Activated CD4-positive, alpha-beta T cell treated with anti-CD3 and anti-CD28 coated beads, Interleukin-2, amount 10 ng/mL, durations not matched to agents 24 days and 14 days (primary cell): Measurements from ENCODE around the gene CKAP5. TPM values are rescaled to one million over a fixed set of nuclear protein-coding genes. Genes with fewer than 3 reads are reported as not detected.

ENCODE experiments used
- DNase-seq: peaks from one replicate; pipeline ENCODE4 v3.0.0; 2022
- H3K27ac Mint-ChIP-seq: one replicate; pipeline ENCODE4 v1.8.0; 2022; ENCODE audit warnings: mild to moderate bottlenecking, mixed read lengths
- H3K27me3 Mint-ChIP-seq: one replicate; pipeline ENCODE4 v1.8.0; 2022; ENCODE audit warnings: mixed read lengths
- H3K36me3 Mint-ChIP-seq: one replicate; pipeline ENCODE4 v1.8.0; 2022; ENCODE audit warnings: low read depth, mild to moderate bottlenecking, mixed read lengths
- H3K4me1 Mint-ChIP-seq: one replicate; pipeline ENCODE4 v1.8.0; 2021; ENCODE audit warnings: mixed read lengths
- H3K4me3 Mint-ChIP-seq: one replicate; pipeline ENCODE4 v1.8.0; 2022; ENCODE audit warnings: mild to moderate bottlenecking, moderate library complexity, mixed read lengths
- H3K9me3 Mint-ChIP-seq: one replicate; pipeline ENCODE4 v1.8.0; 2021; ENCODE audit warnings: mixed read lengths
- intact Hi-C: fragments of 100-400 bp; cut with micrococcal nuclease; formaldehyde crosslinking; loops from one replicate; pipeline ENCODE4 v1.15.1; 2023
- total RNA-seq: library from RNA; stranded (reverse); gene quantifications from 2 replicates; pipeline ENCODE4 v1.2.3, GENCODE V29; 2022

Gene CKAP5
- total RNA-seq, 1 donor from 2014 or later, result 133 TPM

DNA sequence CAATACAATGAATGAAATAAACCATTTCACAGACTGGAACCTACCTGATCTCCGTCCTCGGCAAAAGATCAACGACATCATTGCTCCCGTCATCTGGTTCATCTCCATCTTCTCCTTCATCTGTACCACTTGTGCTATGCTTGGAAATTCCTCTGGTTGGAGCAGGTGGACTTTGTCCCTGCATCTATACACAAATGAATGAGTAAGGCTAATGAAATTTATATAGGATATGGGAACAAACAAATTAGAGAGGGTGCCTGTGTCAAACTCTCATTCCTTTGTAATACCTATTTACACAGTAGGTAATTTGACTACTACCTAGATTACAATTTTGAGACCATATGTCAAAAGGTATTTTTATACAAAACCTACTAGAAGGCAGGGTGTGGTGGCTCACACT lies 67.7 kb downstream of the CKAP5 start:
- Mint-ChIP-seq H3K4me3 (no peak overlapping the region), H3K4me1 (no peaks in the 10 kb centered on the region), H3K27me3 (no peaks in the 10 kb centered on the region), H3K27ac (no peak overlapping the region), H3K36me3 (peaks cover 62% of the 10 kb centered on the region), H3K9me3 (no peaks in the 10 kb centered on the region)
- DNase-seq, result no peak
- intact Hi-C loops, result no loop called here

- H3K4me3 Mint-ChIP-seq, result no peak overlapping the region
- H3K27ac Mint-ChIP-seq, result no peak overlapping the region
- no peak for DNase-seq
- intact Hi-C loops, result no loop called here
- no peaks in the 10 kb centered on the region for H3K9me3 Mint-ChIP-seq
- peaks cover 68% of the 10 kb centered on the region for H3K36me3 Mint-ChIP-seq
- H3K27me3 Mint-ChIP-seq, result no peaks in the 10 kb centered on the region
- no peaks in the 10 kb centered on the region for H3K4me1 Mint-ChIP-seq
Measured at GRCh38 chr11:46776878-46777277, 69.2 kb downstream of the CKAP5 start.

DNA sequence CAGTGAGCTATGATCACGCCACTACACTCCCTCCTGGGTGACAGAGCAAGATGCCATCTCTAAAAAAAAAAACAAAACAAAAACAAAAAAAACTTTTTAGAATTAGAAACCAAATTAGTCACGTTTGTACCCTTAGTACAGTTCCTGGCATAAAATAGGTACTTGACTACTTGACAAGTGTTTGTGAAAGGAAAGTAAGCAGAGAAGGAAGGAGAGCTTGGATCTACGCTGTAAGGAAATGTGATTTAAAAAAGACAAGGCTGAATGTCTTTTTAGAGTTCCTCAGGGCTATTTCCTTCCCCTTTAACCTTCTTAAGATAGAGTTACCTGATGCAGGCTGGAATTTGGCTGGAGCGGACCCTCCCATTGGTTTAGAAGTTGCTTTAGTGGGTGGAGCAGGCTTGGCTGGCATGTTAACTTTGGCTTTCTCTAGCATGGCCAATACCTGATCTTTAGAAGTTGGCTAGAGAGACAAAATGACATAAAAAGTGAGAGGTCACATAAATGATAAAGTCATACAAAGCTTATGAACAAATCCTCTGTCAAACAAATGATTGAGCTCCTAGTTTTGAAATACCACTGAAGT lies 76.4 kb downstream of the CKAP5 start:
- Mint-ChIP-seq H3K27me3 (no peaks in the 10 kb centered on the region), H3K9me3 (no peaks in the 10 kb centered on the region), H3K36me3 (peaks cover 44% of the 10 kb centered on the region), H3K4me3 (no peak overlapping the region), H3K4me1 (no peaks in the 10 kb centered on the region), H3K27ac (no peak overlapping the region)
- DNase-seq, result no peak
- intact Hi-C loops, result no loop called here

GRCh38 chr11:46766656-46767055 lies 79.4 kb downstream of the CKAP5 start:
- no peak overlapping the region for H3K27ac Mint-ChIP-seq
- DNase-seq, result no peak
- H3K4me1 Mint-ChIP-seq, result no peaks in the 10 kb centered on the region
- no peaks in the 10 kb centered on the region for H3K9me3 Mint-ChIP-seq
- no peak overlapping the region for H3K4me3 Mint-ChIP-seq
- intact Hi-C loops, result no loop called here
- no peaks in the 10 kb centered on the region for H3K27me3 Mint-ChIP-seq
- H3K36me3 Mint-ChIP-seq, result peaks cover 48% of the 10 kb centered on the region

DNA sequence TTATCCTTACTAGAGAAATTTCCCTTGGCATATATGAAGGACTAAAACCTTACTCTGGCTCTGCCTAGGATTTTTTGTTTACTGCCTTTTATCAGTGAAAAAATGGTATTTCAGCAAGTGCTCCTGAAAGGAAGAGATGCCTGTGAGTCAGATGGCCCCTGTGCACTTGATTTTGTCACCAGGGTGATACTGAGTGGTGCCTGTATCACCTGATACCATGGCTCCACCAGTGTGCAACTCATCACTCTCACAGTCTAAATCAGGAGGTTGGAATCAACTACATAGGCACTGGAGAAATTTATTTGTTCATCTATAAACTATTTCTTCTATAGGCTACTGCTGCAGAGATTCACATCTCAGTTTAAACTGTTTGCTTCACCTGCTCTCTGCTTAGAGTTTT lies 83.8 kb downstream of the CKAP5 start:
- H3K27ac Mint-ChIP-seq, result no peak overlapping the region
- no peak for DNase-seq
- H3K9me3 Mint-ChIP-seq, result no peaks in the 10 kb centered on the region
- H3K4me1 Mint-ChIP-seq, result no peaks in the 10 kb centered on the region
- H3K27me3 Mint-ChIP-seq, result no peaks in the 10 kb centered on the region
- intact Hi-C loops, result loop anchor here (5.0 kb wide), 1 partner anchor 40 kb away; no protein-coding TSS in a partner anchor
- H3K36me3 Mint-ChIP-seq, result peaks cover 62% of the 10 kb centered on the region
- H3K4me3 Mint-ChIP-seq, result no peak overlapping the region

DNA sequence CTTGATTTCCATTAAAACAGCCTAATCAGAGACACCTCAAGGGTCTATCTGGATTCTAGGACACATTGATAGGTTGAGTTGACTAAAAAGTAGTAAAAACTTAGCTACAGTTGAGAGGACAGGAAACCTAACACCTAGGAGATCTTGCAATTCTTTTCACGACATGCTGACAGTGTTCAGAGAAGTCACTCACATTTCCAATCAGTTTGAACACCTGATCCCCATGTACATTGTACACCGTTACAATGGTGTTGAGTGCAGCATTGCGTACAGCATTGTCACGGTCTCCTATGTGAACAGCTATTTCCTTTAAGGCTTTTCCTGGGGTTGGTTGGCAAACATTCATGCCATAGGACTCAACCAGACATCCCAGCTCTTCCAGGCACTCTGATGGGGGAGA lies 84.3 kb downstream of the CKAP5 start:
- intact Hi-C loops, result loop anchor here (5.0 kb wide), 1 partner anchor 40 kb away; no protein-coding TSS in a partner anchor
- no peak for DNase-seq
- H3K4me3 Mint-ChIP-seq, result no peak overlapping the region
- H3K9me3 Mint-ChIP-seq, result no peaks in the 10 kb centered on the region
- no peaks in the 10 kb centered on the region for H3K27me3 Mint-ChIP-seq
- H3K27ac Mint-ChIP-seq, result no peak overlapping the region
- no peaks in the 10 kb centered on the region for H3K4me1 Mint-ChIP-seq
- H3K36me3 Mint-ChIP-seq, result peaks cover 61% of the 10 kb centered on the region

- Mint-ChIP-seq H3K9me3 (no peaks in the 10 kb centered on the region), H3K27ac (no peak overlapping the region), H3K4me1 (no peaks in the 10 kb centered on the region), H3K4me3 (no peak overlapping the region), H3K36me3 (peaks cover 65% of the 10 kb centered on the region), H3K27me3 (no peaks in the 10 kb centered on the region)
- intact Hi-C loops, result loop anchor here (5.0 kb wide), 1 partner anchor 42 kb away; no protein-coding TSS in a partner anchor
- DNase-seq, result no peak
Measured at GRCh38 chr11:46760429-46761128, 85.5 kb downstream of the CKAP5 start.

GRCh38 chr11:46759196-46759595 lies 86.9 kb downstream of the CKAP5 start:
- H3K27ac Mint-ChIP-seq, result no peak overlapping the region
- no peaks in the 10 kb centered on the region for H3K9me3 Mint-ChIP-seq
- no peaks in the 10 kb centered on the region for H3K27me3 Mint-ChIP-seq
- H3K4me1 Mint-ChIP-seq, result no peaks in the 10 kb centered on the region
- intact Hi-C loops, result no loop called here
- H3K36me3 Mint-ChIP-seq, result peaks cover 68% of the 10 kb centered on the region
- DNase-seq, result no peak
- no peak overlapping the region for H3K4me3 Mint-ChIP-seq

DNA sequence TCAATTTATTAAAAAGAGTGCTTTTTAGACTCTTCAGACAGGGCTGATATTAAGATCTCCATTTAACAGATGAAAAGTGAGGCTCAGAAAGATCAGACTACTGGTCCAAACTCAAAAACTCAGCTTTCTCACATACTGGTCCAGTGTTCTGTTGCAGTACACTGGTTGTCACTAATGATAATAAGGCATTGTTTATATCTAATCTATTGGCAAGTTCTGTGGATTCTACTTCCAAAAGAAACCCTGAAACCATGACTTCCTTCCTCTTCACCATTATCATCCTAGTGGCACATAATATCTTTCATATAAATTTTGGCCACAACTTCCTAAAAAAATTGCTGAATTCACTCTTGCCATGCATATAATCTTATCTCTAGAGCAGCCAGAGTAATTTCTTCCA lies 90.1 kb downstream of the CKAP5 start:
- Mint-ChIP-seq H3K4me3 (no peak overlapping the region), H3K4me1 (no peaks in the 10 kb centered on the region), H3K27ac (no peak overlapping the region), H3K27me3 (no peaks in the 10 kb centered on the region), H3K36me3 (peaks cover 61% of the 10 kb centered on the region), H3K9me3 (no peaks in the 10 kb centered on the region)
- no peak for DNase-seq
- intact Hi-C loops, result no loop called here

- Mint-ChIP-seq H3K4me3 (no peak overlapping the region), H3K27me3 (no peaks in the 10 kb centered on the region), H3K36me3 (peaks cover 69% of the 10 kb centered on the region), H3K27ac (no peak overlapping the region), H3K4me1 (no peaks in the 10 kb centered on the region), H3K9me3 (no peaks in the 10 kb centered on the region)
- intact Hi-C loops, result no loop called here
- no peak for DNase-seq
Measured at GRCh38 chr11:46747150-46747549, 98.9 kb downstream of the CKAP5 start.

DNA sequence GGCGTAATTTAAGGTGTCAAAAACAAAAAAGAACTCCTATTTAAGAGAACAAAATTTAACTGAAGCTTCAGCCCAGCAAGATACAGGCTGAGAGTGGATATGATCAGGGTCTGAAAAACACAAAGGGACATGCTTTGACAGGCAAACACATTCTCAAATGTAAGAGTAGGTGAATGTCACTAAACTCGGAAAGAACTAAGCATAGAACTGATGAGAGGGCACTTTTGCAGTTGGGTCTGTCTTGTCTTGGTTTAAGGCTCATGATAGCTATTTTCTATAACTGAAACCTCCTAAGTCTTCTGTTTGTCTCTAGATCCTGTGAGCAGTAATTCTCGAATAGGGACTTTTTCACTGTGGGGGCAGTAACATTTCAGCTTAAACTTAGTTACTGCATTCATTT lies 100.1 kb downstream of the CKAP5 start:
- no peak for DNase-seq
- no peak overlapping the region for H3K4me3 Mint-ChIP-seq
- no peaks in the 10 kb centered on the region for H3K27me3 Mint-ChIP-seq
- H3K4me1 Mint-ChIP-seq, result no peaks in the 10 kb centered on the region
- H3K36me3 Mint-ChIP-seq, result peaks cover 72% of the 10 kb centered on the region
- no peak overlapping the region for H3K27ac Mint-ChIP-seq
- intact Hi-C loops, result no loop called here
- no peaks in the 10 kb centered on the region for H3K9me3 Mint-ChIP-seq

DNA sequence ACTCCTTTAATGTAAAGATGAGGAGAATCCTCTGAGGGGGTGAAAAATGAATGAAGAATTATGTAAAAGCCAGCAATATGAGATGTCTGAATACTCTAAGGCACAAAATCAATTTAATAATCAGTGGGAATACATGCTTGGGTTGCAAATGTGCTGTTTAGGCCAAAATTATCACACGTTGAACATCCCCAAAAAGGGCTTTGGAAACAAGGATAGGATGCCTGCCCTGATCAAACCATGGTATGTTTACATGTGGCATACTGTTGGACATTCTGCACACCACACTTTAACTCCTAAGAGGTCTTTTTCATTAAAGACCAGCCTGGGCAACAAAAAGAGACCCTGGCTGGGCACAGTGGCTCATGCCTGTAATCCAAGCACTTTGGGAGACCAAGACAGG lies 100.8 kb downstream of the CKAP5 start:
- no peaks in the 10 kb centered on the region for H3K4me1 Mint-ChIP-seq
- DNase-seq, result no peak
- intact Hi-C loops, result no loop called here
- no peak overlapping the region for H3K27ac Mint-ChIP-seq
- H3K4me3 Mint-ChIP-seq, result no peak overlapping the region
- peaks cover 67% of the 10 kb centered on the region for H3K36me3 Mint-ChIP-seq
- H3K9me3 Mint-ChIP-seq, result no peaks in the 10 kb centered on the region
- no peaks in the 10 kb centered on the region for H3K27me3 Mint-ChIP-seq

GRCh38 chr11:46743693-46744339 lies 102.3 kb downstream of the CKAP5 start:
- H3K36me3 Mint-ChIP-seq, result peaks cover 64% of the 10 kb centered on the region
- no peak for DNase-seq
- no peak overlapping the region for H3K4me3 Mint-ChIP-seq
- no peaks in the 10 kb centered on the region for H3K4me1 Mint-ChIP-seq
- H3K9me3 Mint-ChIP-seq, result no peaks in the 10 kb centered on the region
- H3K27me3 Mint-ChIP-seq, result no peaks in the 10 kb centered on the region
- intact Hi-C loops, result no loop called here
- no peak overlapping the region for H3K27ac Mint-ChIP-seq

- intact Hi-C loops, result no loop called here
- Mint-ChIP-seq H3K4me3 (no peak overlapping the region), H3K27me3 (no peaks in the 10 kb centered on the region), H3K27ac (no peak overlapping the region), H3K9me3 (no peaks in the 10 kb centered on the region), H3K4me1 (no peaks in the 10 kb centered on the region), H3K36me3 (peaks cover 63% of the 10 kb centered on the region)
- no peak for DNase-seq
Measured at GRCh38 chr11:46743043-46743442, 103.0 kb downstream of the CKAP5 start.
